ENCODE measurements around the gene VSNL1.

The VSNL1 gene

GRCh38 chr2:17520761-17521160 lies 19.7 kb upstream of the VSNL1 start:
- H4K91ac ChIP-seq (ENCODE audit: low read depth, low read length, poor library complexity) = no peak overlapping the region
- WGBS, 2 donors (ENCODE audit: extremely low coverage in 2 of 2, insufficient read length in 2 of 2, insufficient replicate concordance in 1 of 2) = no CpG with 5 or more reads among the region's 2 CpGs

GRCh38 chr2:17521621-17522020 lies 18.9 kb upstream of the VSNL1 start:
- Histone ChIP-seq H2BK120ac (ENCODE audit: low read depth, low read length) (no peak overlapping the region), H3K27me3 (ENCODE audit: control insufficient read depth in 3 of 3, insufficient read depth in 3 of 3, low read depth in 1 of 3, low read length in 3 of 3) (peaks cover 0 to 8% (median 0%) of the 10 kb centered on the region in 3 experiments), H3K4me1 (ENCODE audit: control insufficient read depth in 2 of 2, insufficient read depth in 1 of 2, low read depth in 1 of 2, low read length in 2 of 2) (no peaks in the 10 kb centered on the region), H2BK15ac (ENCODE audit: low read length) (no peak overlapping the region), H3K18ac (ENCODE audit: low read length) (no peak overlapping the region), H2AFZ (ENCODE audit: low read length) (no peak overlapping the region), H3K4ac (ENCODE audit: low read length) (no peak overlapping the region), H4K91ac (ENCODE audit: low read depth, low read length, poor library complexity) (no peak overlapping the region), H3K27ac (replicated peaks; ENCODE audit: low read length) (no peak overlapping the region), H3K36me3 (replicated peaks in 1 of 2; ENCODE audit: control insufficient read depth in 2 of 2, insufficient read depth in 2 of 2, low read length in 2 of 2) (no peaks in the 10 kb centered on the region), H3K9ac (ENCODE audit: low read depth, low read length, poor library complexity) (no peak overlapping the region), H2BK12ac (ENCODE audit: low read length) (no peak overlapping the region), H4K8ac (ENCODE audit: low read depth, low read length) (no peak overlapping the region), H3K23ac (ENCODE audit: low read depth, low read length, poor library complexity) (no peak overlapping the region), H2AK5ac (ENCODE audit: low read depth, low read length) (no peak overlapping the region), H3K79me1 (ENCODE audit: low read depth, low read length) (no peaks in the 10 kb centered on the region), H3K4me3 (ENCODE audit: low read length in 2 of 2) (no peak overlapping the region), H2BK5ac (ENCODE audit: low read length) (no peak overlapping the region), H3K9me3 (replicated peaks in 1 of 2; ENCODE audit: control insufficient read depth in 2 of 2, insufficient read depth in 1 of 2, low read depth in 1 of 2, low read length in 2 of 2) (no peaks in the 10 kb centered on the region), H3K4me2 (ENCODE audit: insufficient read depth, low read length, poor library complexity, severe bottlenecking) (no peak overlapping the region), H3K14ac (ENCODE audit: low read length) (no peak overlapping the region)
- WGBS, 2 donors (ENCODE audit: extremely low coverage in 2 of 2, insufficient read length in 2 of 2, insufficient replicate concordance in 1 of 2) = no CpG with 5 or more reads among the region's 2 CpGs
- DNase-seq (ENCODE audit: low spot score) = no peak

More at GRCh38 chr2:17520761-17521160, 19.7 kb upstream of the VSNL1 start:
- Histone ChIP-seq H3K23ac (ENCODE audit: low read depth, low read length, poor library complexity) (no peak overlapping the region), H3K79me1 (ENCODE audit: low read depth, low read length) (no peaks in the 10 kb centered on the region), H2BK5ac (ENCODE audit: low read length) (no peak overlapping the region), H3K14ac (ENCODE audit: low read length) (no peak overlapping the region), H2BK12ac (ENCODE audit: low read length) (no peak overlapping the region), H3K4me2 (ENCODE audit: insufficient read depth, low read length, poor library complexity, severe bottlenecking) (no peak overlapping the region), H3K18ac (ENCODE audit: low read length) (no peak overlapping the region), H3K4ac (ENCODE audit: low read length) (no peak overlapping the region), H3K4me1 (ENCODE audit: control insufficient read depth in 2 of 2, insufficient read depth in 1 of 2, low read depth in 1 of 2, low read length in 2 of 2) (no peaks in the 10 kb centered on the region), H3K4me3 (ENCODE audit: low read length in 2 of 2) (no peak overlapping the region), H3K9me3 (replicated peaks in 1 of 2; ENCODE audit: control insufficient read depth in 2 of 2, insufficient read depth in 1 of 2, low read depth in 1 of 2, low read length in 2 of 2) (no peaks in the 10 kb centered on the region), H2AFZ (ENCODE audit: low read length) (no peak overlapping the region), H2BK120ac (ENCODE audit: low read depth, low read length) (no peak overlapping the region), H4K8ac (ENCODE audit: low read depth, low read length) (no peak overlapping the region), H3K9ac (ENCODE audit: low read depth, low read length, poor library complexity) (no peak overlapping the region), H3K27ac (replicated peaks; ENCODE audit: low read length) (no peak overlapping the region), H3K36me3 (replicated peaks in 1 of 2; ENCODE audit: control insufficient read depth in 2 of 2, insufficient read depth in 2 of 2, low read length in 2 of 2) (no peaks in the 10 kb centered on the region), H2AK5ac (ENCODE audit: low read depth, low read length) (no peak overlapping the region), H2BK15ac (ENCODE audit: low read length) (no peak overlapping the region), H3K27me3 (ENCODE audit: control insufficient read depth in 3 of 3, insufficient read depth in 3 of 3, low read depth in 1 of 3, low read length in 3 of 3) (peaks cover 0 to 8% (median 0%) of the 10 kb centered on the region in 3 experiments)
- DNase-seq (ENCODE audit: low spot score) = no peak

GRCh38 chr2:17522303-17522702 lies 18.2 kb upstream of the VSNL1 start:
- no peak overlapping the region for H2BK5ac ChIP-seq (ENCODE audit: low read length)
- H3K4ac ChIP-seq (ENCODE audit: low read length) = no peak overlapping the region
- no peak for DNase-seq (ENCODE audit: low spot score)
- no peak overlapping the region for H4K8ac ChIP-seq (ENCODE audit: low read depth, low read length)
- H3K14ac ChIP-seq (ENCODE audit: low read length) = no peak overlapping the region
- no peak overlapping the region for H2BK120ac ChIP-seq (ENCODE audit: low read depth, low read length)
- no peaks in the 10 kb centered on the region for H3K4me1 ChIP-seq (ENCODE audit: control insufficient read depth in 2 of 2, insufficient read depth in 1 of 2, low read depth in 1 of 2, low read length in 2 of 2)
- 100% methylated on average over 1 of the region's 6 CpGs; no CpG with 5 or more reads in 1 of the 2 donors for WGBS, 2 donors (ENCODE audit: extremely low coverage in 2 of 2, insufficient read length in 2 of 2, insufficient replicate concordance in 1 of 2)
- H3K27me3 ChIP-seq (ENCODE audit: control insufficient read depth in 3 of 3, insufficient read depth in 3 of 3, low read depth in 1 of 3, low read length in 3 of 3) = peaks cover 0 to 8% (median 0%) of the 10 kb centered on the region in 3 experiments
- H3K9me3 ChIP-seq (replicated peaks in 1 of 2; ENCODE audit: control insufficient read depth in 2 of 2, insufficient read depth in 1 of 2, low read depth in 1 of 2, low read length in 2 of 2) = no peaks in the 10 kb centered on the region
- H3K23ac ChIP-seq (ENCODE audit: low read depth, low read length, poor library complexity) = no peak overlapping the region
- no peak overlapping the region for H3K9ac ChIP-seq (ENCODE audit: low read depth, low read length, poor library complexity)
- no peaks in the 10 kb centered on the region for H3K79me1 ChIP-seq (ENCODE audit: low read depth, low read length)
- no peak overlapping the region for H3K18ac ChIP-seq (ENCODE audit: low read length)
- H2BK15ac ChIP-seq (ENCODE audit: low read length) = no peak overlapping the region
- H2AFZ ChIP-seq (ENCODE audit: low read length) = no peak overlapping the region
- no peaks in the 10 kb centered on the region for H3K36me3 ChIP-seq (replicated peaks in 1 of 2; ENCODE audit: control insufficient read depth in 2 of 2, insufficient read depth in 2 of 2, low read length in 2 of 2)
- H3K27ac ChIP-seq (replicated peaks; ENCODE audit: low read length) = no peak overlapping the region
- no peak overlapping the region for H2BK12ac ChIP-seq (ENCODE audit: low read length)
- no peak overlapping the region for H3K4me2 ChIP-seq (ENCODE audit: insufficient read depth, low read length, poor library complexity, severe bottlenecking)
- no peak overlapping the region for H4K91ac ChIP-seq (ENCODE audit: low read depth, low read length, poor library complexity)
- no peak overlapping the region for H3K4me3 ChIP-seq (ENCODE audit: low read length in 2 of 2)
- no peak overlapping the region for H2AK5ac ChIP-seq (ENCODE audit: low read depth, low read length)

GRCh38 chr2:17529771-17530170 lies 10.7 kb upstream of the VSNL1 start:
- H3K9ac ChIP-seq (ENCODE audit: low read depth, low read length, poor library complexity) = no peak overlapping the region
- no peak overlapping the region for H4K91ac ChIP-seq (ENCODE audit: low read depth, low read length, poor library complexity)
- H3K36me3 ChIP-seq (replicated peaks in 1 of 2; ENCODE audit: control insufficient read depth in 2 of 2, insufficient read depth in 2 of 2, low read length in 2 of 2) = no peaks in the 10 kb centered on the region
- H3K23ac ChIP-seq (ENCODE audit: low read depth, low read length, poor library complexity) = no peak overlapping the region
- no peak overlapping the region for H2BK120ac ChIP-seq (ENCODE audit: low read depth, low read length)
- no peaks in the 10 kb centered on the region for H3K79me1 ChIP-seq (ENCODE audit: low read depth, low read length)
- no peak overlapping the region for H3K4ac ChIP-seq (ENCODE audit: low read length)
- no peak overlapping the region for H2AK5ac ChIP-seq (ENCODE audit: low read depth, low read length)
- H3K4me3 ChIP-seq (ENCODE audit: low read length in 2 of 2) = no peak overlapping the region
- no peaks in the 10 kb centered on the region for H3K9me3 ChIP-seq (replicated peaks in 1 of 2; ENCODE audit: control insufficient read depth in 2 of 2, insufficient read depth in 1 of 2, low read depth in 1 of 2, low read length in 2 of 2)
- H2BK12ac ChIP-seq (ENCODE audit: low read length) = no peak overlapping the region
- DNase-seq (ENCODE audit: low spot score) = no peak
- no peaks in the 10 kb centered on the region for H3K27me3 ChIP-seq (ENCODE audit: control insufficient read depth in 3 of 3, insufficient read depth in 3 of 3, low read depth in 1 of 3, low read length in 3 of 3)
- H3K27ac ChIP-seq (replicated peaks; ENCODE audit: low read length) = no peak overlapping the region
- H2BK5ac ChIP-seq (ENCODE audit: low read length) = no peak overlapping the region
- no peak overlapping the region for H3K18ac ChIP-seq (ENCODE audit: low read length)
- no peak overlapping the region for H4K8ac ChIP-seq (ENCODE audit: low read depth, low read length)
- H3K4me1 ChIP-seq (ENCODE audit: control insufficient read depth in 2 of 2, insufficient read depth in 1 of 2, low read depth in 1 of 2, low read length in 2 of 2) = no peaks in the 10 kb centered on the region
- no peak overlapping the region for H2AFZ ChIP-seq (ENCODE audit: low read length)
- no peak overlapping the region for H3K14ac ChIP-seq (ENCODE audit: low read length)
- no peak overlapping the region for H3K4me2 ChIP-seq (ENCODE audit: insufficient read depth, low read length, poor library complexity, severe bottlenecking)
- no CpG with 5 or more reads among the region's 2 CpGs for WGBS, 2 donors (ENCODE audit: extremely low coverage in 2 of 2, insufficient read length in 2 of 2, insufficient replicate concordance in 1 of 2)
- H2BK15ac ChIP-seq (ENCODE audit: low read length) = no peak overlapping the region

Measured in neuronal stem cell (in vitro differentiated cells).